Trophoblast cell (in vitro differentiated cells and primary cell): Measurements from ENCODE around the gene DUS4L.

Experiments used
- DNase-seq, 2 donors: peaks; one replicate each; pipeline ENCODE4 v3.0.0-alpha.2; 2016
- H2AFZ ChIP-seq: 2 replicates; pipeline ENCODE4 v1.6.1; 2013; ENCODE audit warnings: low read length, moderate library complexity, mild to moderate bottlenecking; ENCODE audit not compliant: insufficient read depth, poor library complexity
- H2AK5ac ChIP-seq: 2 replicates; pipeline ENCODE4 v1.6.1; 2013; ENCODE audit warnings: mild to moderate bottlenecking, low read length
- H2BK120ac ChIP-seq: 2 replicates; pipeline ENCODE4 v1.6.1; 2013; ENCODE audit warnings: low read length, mild to moderate bottlenecking, moderate library complexity; ENCODE audit not compliant: insufficient read depth, poor library complexity
- H2BK12ac ChIP-seq: 2 replicates; pipeline ENCODE4 v1.6.1; 2013; ENCODE audit warnings: mild to moderate bottlenecking, low read length, moderate library complexity
- H2BK5ac ChIP-seq: 2 replicates; pipeline ENCODE4 v1.6.1; 2013; ENCODE audit warnings: low read length, low read depth, moderate library complexity, mild to moderate bottlenecking; ENCODE audit not compliant: poor library complexity
- H3K14ac ChIP-seq: 2 replicates; pipeline ENCODE4 v1.6.1; 2013; ENCODE audit warnings: mild to moderate bottlenecking, low read length
- H3K18ac ChIP-seq: 2 replicates; pipeline ENCODE4 v1.6.1; 2013; ENCODE audit warnings: mild to moderate bottlenecking, low read length
- H3K23ac ChIP-seq: 2 replicates; pipeline ENCODE4 v1.6.1; 2013; ENCODE audit warnings: low read length
- H3K27ac ChIP-seq: 2 replicates; pipeline ENCODE4 v1.5.1; 2013; ENCODE audit warnings: low read depth, mild to moderate bottlenecking, inconsistent platforms, low read length, moderate library complexity
- H3K27me3 ChIP-seq: 2 replicates; pipeline ENCODE4 v1.6.1; 2013; ENCODE audit warnings: inconsistent platforms, mild to moderate bottlenecking, low read length, moderate library complexity; ENCODE audit not compliant: insufficient read depth
- H3K36me3 ChIP-seq, 2 experiments: 1 replicate in 1 of 2; 2 replicates in 1 of 2; pipeline ENCODE4 v1.6.1; 2013; ENCODE audit warnings: low read length in 2 of 2, mild to moderate bottlenecking in 2 of 2, moderate library complexity in 1 of 2; ENCODE audit not compliant: insufficient read depth in 2 of 2, control insufficient read depth in 1 of 2
- H3K4ac ChIP-seq: 2 replicates; pipeline ENCODE4 v1.6.1; 2013; ENCODE audit warnings: low read depth, mild to moderate bottlenecking, low read length, moderate library complexity
- H3K4me1 ChIP-seq, 2 experiments: 1 replicate in 1 of 2; 2 replicates in 1 of 2; pipeline ENCODE4 v1.6.1; 2013; ENCODE audit warnings: low read length in 2 of 2, mild to moderate bottlenecking in 2 of 2, moderate library complexity in 1 of 2; ENCODE audit not compliant: insufficient read depth in 2 of 2, control insufficient read depth in 1 of 2
- H3K4me2 ChIP-seq: 2 replicates; pipeline ENCODE4 v1.6.1; 2013; ENCODE audit warnings: inconsistent platforms, mild to moderate bottlenecking, low read length, moderate library complexity
- H3K4me3 ChIP-seq: 2 replicates; pipeline ENCODE4 v1.5.1; 2013; ENCODE audit warnings: mild to moderate bottlenecking, low read depth, low read length, inconsistent platforms
- H3K79me1 ChIP-seq: one replicate; pipeline ENCODE4 v1.6.1; 2013; ENCODE audit warnings: low read length
- H3K79me2 ChIP-seq: 2 replicates; pipeline ENCODE4 v1.6.1; 2013; ENCODE audit warnings: low read length, mild to moderate bottlenecking; ENCODE audit not compliant: control insufficient read depth, insufficient read depth, poor library complexity
- H3K9ac ChIP-seq: 2 replicates; pipeline ENCODE4 v1.6.1; 2013; ENCODE audit warnings: mild to moderate bottlenecking, low read length
- H3K9me3 ChIP-seq: 2 replicates; pipeline ENCODE4 v1.6.1; 2013; ENCODE audit warnings: low read depth, mild to moderate bottlenecking, control low read depth, inconsistent platforms, low read length; ENCODE audit not compliant: insufficient read depth
- H4K12ac ChIP-seq: 2 replicates; pipeline ENCODE4 v1.6.1; 2013; ENCODE audit warnings: low read depth, mild to moderate bottlenecking, low read length, moderate library complexity
- H4K8ac ChIP-seq: 2 replicates; pipeline ENCODE4 v1.6.1; 2013; ENCODE audit warnings: low read depth, mild to moderate bottlenecking, low read length, moderate library complexity
- H4K91ac ChIP-seq: one replicate; pipeline ENCODE4 v1.6.1; 2013; ENCODE audit warnings: low read depth, mild to moderate bottlenecking, low read length, moderate library complexity
- WGBS: extraction: QIAGEN DNeasy Blood & Tissue Kit; methylation state at CpG from one replicate; pipeline ENCODE4 v1.1.7; 2013; ENCODE audit warnings: missing lambda C conversion rate; ENCODE audit not compliant: insufficient read length, insufficient coverage; ENCODE audit errors: extremely low coverage; 5-methylcytosine and 5-hydroxymethylcytosine counted together

The DUS4L gene

DNA sequence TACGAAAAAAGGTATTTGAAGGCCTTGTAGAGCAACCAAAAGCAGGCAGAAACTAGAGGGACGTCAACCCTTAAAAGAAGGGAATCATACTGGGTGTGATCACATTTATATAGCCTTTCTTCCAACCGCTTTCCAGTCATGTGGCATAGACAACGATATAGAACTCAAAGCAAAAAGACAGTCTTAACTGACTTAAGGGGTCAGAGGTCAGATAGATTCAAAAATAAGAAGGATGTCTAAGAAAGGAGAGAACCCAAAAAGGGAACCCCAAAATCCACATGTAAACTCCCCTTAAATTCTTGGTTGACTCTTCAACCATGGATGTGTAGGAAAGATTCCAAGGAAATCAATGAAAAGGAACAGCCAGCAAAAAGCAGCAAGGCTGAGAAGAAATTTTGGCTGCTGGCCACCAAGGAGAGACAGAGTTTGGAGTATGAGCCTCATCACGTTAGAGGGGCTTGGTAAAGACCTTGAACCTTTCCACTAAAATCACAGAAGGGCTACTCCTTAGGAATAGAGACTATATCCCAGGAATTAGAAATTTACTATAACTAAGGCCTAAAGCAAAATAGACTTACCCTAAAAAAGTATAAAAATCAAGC is 24.9 kb downstream of the DUS4L start:
- Histone ChIP-seq H3K9ac (no peak overlapping the region), H3K18ac (no peak overlapping the region), H2BK5ac (no peak overlapping the region), H4K8ac (no peak overlapping the region), H3K79me2 (no peaks in the 10 kb centered on the region), H3K4me1 (no peaks in the 10 kb centered on the region), H3K36me3 (peaks cover 0 to 5% of the 10 kb centered on the region in 2 experiments), H3K4me2 (no peak overlapping the region), H2AK5ac (no peak overlapping the region), H3K27me3 (no peaks in the 10 kb centered on the region), H3K4ac (no peak overlapping the region), H3K79me1 (no peaks in the 10 kb centered on the region), H3K27ac (no peak overlapping the region), H4K91ac (no peak overlapping the region), H2BK120ac (no peak overlapping the region), H3K9me3 (no peaks in the 10 kb centered on the region), H4K12ac (no peak overlapping the region), H3K23ac (no peak overlapping the region), H2BK12ac (no peak overlapping the region), H3K14ac (no peak overlapping the region), H3K4me3 (no peak overlapping the region), H2AFZ (no peak overlapping the region)
- DNase-seq, result no peak
- no CpG with 5 or more reads among the region's 5 CpGs for WGBS

- H3K23ac ChIP-seq, result no peak overlapping the region
- no peak overlapping the region for H3K18ac ChIP-seq
- H3K36me3 ChIP-seq, result peaks cover 0 to 2% of the 10 kb centered on the region in 2 experiments
- H3K27ac ChIP-seq, result no peak overlapping the region
- DNase-seq, result no peak
- H3K9me3 ChIP-seq, result no peaks in the 10 kb centered on the region
- no peak overlapping the region for H4K91ac ChIP-seq
- no peak overlapping the region for H3K4me2 ChIP-seq
- H3K9ac ChIP-seq, result no peak overlapping the region
- H2AFZ ChIP-seq, result no peak overlapping the region
- no peak overlapping the region for H3K4me3 ChIP-seq
- no CpG with 5 or more reads among the region's 3 CpGs for WGBS
- H3K79me2 ChIP-seq, result no peaks in the 10 kb centered on the region
- no peak overlapping the region for H4K12ac ChIP-seq
- H3K14ac ChIP-seq, result no peak overlapping the region
- no peaks in the 10 kb centered on the region for H3K4me1 ChIP-seq
- no peak overlapping the region for H2BK5ac ChIP-seq
- no peaks in the 10 kb centered on the region for H3K27me3 ChIP-seq
- no peak overlapping the region for H2BK12ac ChIP-seq
- H2AK5ac ChIP-seq, result no peak overlapping the region
- no peak overlapping the region for H3K4ac ChIP-seq
- no peak overlapping the region for H4K8ac ChIP-seq
- no peak overlapping the region for H2BK120ac ChIP-seq
- H3K79me1 ChIP-seq, result no peaks in the 10 kb centered on the region
Measured at GRCh38 chr7:107591421-107591820, 27.6 kb downstream of the DUS4L start.

DNA sequence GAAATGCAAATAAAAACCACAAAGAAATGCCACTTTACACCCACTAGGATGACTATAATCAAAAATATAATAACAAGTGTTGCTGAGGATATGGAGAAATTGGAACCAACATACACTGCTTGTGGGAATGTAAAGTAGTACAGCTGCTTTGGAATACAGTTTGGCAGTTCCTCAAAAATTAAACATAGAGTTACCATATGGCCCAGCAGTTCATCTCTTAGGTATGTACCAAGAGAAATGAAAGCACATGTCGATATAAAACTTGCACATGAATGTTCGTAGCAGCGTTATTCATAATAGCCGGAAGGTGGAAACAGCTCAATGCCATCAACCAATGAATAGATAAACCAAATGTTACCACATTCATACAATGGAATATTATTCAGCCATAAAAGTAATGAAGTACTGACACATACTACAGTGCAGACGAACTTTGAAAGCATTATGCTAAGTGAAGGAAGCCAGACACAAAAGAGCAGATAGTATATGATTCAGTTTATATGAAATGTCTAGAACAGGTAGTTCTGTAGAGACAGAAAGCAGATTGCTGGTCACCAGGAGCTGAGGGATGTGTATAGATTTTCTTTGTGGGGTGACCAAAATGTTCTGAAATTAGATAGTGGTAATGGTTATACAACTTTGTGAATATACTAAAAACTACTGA is 28.7 kb downstream of the DUS4L start:
- H3K9ac ChIP-seq, result no peak overlapping the region
- H2BK120ac ChIP-seq, result no peak overlapping the region
- no peak overlapping the region for H3K4me3 ChIP-seq
- H3K36me3 ChIP-seq, result peaks cover 0 to 2% of the 10 kb centered on the region in 2 experiments
- no peak overlapping the region for H3K4ac ChIP-seq
- H3K79me1 ChIP-seq, result no peaks in the 10 kb centered on the region
- no peak overlapping the region for H2AFZ ChIP-seq
- H2AK5ac ChIP-seq, result no peak overlapping the region
- no peaks in the 10 kb centered on the region for H3K9me3 ChIP-seq
- no CpG with 5 or more reads among the region's 5 CpGs for WGBS
- no peak overlapping the region for H2BK5ac ChIP-seq
- H3K79me2 ChIP-seq, result no peaks in the 10 kb centered on the region
- H3K14ac ChIP-seq, result no peak overlapping the region
- no peak overlapping the region for H3K4me2 ChIP-seq
- H3K23ac ChIP-seq, result no peak overlapping the region
- H4K91ac ChIP-seq, result no peak overlapping the region
- no peak for DNase-seq
- no peaks in the 10 kb centered on the region for H3K4me1 ChIP-seq
- H4K8ac ChIP-seq, result no peak overlapping the region
- H3K27me3 ChIP-seq, result no peaks in the 10 kb centered on the region
- no peak overlapping the region for H3K27ac ChIP-seq
- H3K18ac ChIP-seq, result no peak overlapping the region
- H2BK12ac ChIP-seq, result no peak overlapping the region
- no peak overlapping the region for H4K12ac ChIP-seq

DNA sequence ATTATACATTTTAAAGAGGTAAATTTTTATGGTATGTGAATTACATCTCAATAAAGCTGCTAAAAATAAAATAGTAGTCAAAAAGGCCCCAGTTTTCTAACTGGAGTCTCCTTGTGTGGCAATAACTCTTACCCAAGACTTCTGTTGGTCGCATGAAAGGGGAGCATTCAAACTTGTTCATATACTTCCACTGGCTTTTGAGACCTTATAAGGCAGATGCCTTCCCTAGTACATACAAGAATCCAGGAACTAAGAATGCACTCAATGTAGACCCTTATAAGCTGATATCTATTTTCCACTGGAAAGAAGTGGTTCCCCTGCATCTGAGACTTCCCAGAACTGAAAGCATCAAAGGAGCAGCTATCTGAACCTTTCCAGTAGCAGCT is 29.2 kb downstream of the DUS4L start:
- no peak overlapping the region for H3K18ac ChIP-seq
- H2AFZ ChIP-seq, result no peak overlapping the region
- H3K79me2 ChIP-seq, result no peaks in the 10 kb centered on the region
- no peak overlapping the region for H4K12ac ChIP-seq
- no CpG with 5 or more reads among the region's 1 CpG for WGBS
- no peaks in the 10 kb centered on the region for H3K27me3 ChIP-seq
- no peak overlapping the region for H3K4me3 ChIP-seq
- H3K14ac ChIP-seq, result no peak overlapping the region
- no peak overlapping the region for H3K9ac ChIP-seq
- no peak overlapping the region for H4K8ac ChIP-seq
- H4K91ac ChIP-seq, result no peak overlapping the region
- no peak overlapping the region for H2BK120ac ChIP-seq
- no peak overlapping the region for H2BK12ac ChIP-seq
- no peak overlapping the region for H3K4ac ChIP-seq
- H2BK5ac ChIP-seq, result no peak overlapping the region
- H3K23ac ChIP-seq, result no peak overlapping the region
- H3K27ac ChIP-seq, result no peak overlapping the region
- H3K4me1 ChIP-seq, result no peaks in the 10 kb centered on the region
- no peak overlapping the region for H3K4me2 ChIP-seq
- DNase-seq, result no peak
- peaks cover 0 to 2% of the 10 kb centered on the region in 2 experiments for H3K36me3 ChIP-seq
- no peak overlapping the region for H2AK5ac ChIP-seq
- no peaks in the 10 kb centered on the region for H3K79me1 ChIP-seq
- H3K9me3 ChIP-seq, result no peaks in the 10 kb centered on the region
